GM19328 (cell line): Measurements from ENCODE around the gene SV2C.
"Not testable (repeated sequence)": the region's sequence is repeated elsewhere in the genome, so short reads cannot be mapped to it uniquely, and the experiment has no call there.

Source experiments
- ATAC-seq: cut with Tn5 transposase; IDR thresholded peaks from one replicate; pipeline ENCODE4 v1.9.1; 2021; ENCODE audit warnings: mild to moderate bottlenecking, moderate library complexity; ENCODE audit not compliant: unreplicated experiment

SV2C gene

GRCh38 chr5:76291305-76292077 lies 208.3 kb downstream of the SV2C start:
- no peak for ATAC-seq

- peak; percentile 69 for ATAC-seq
Observed at GRCh38 chr5:76292620-76293322, 209.6 kb downstream of the SV2C start.

- ATAC-seq = no peak
Observed at GRCh38 chr5:76294573-76294972, 211.4 kb downstream of the SV2C start.

GRCh38 chr5:76298852-76299251 lies 215.7 kb downstream of the SV2C start:
- ATAC-seq = no peak

GRCh38 chr5:76299592-76299991 lies 216.4 kb downstream of the SV2C start:
- no peak for ATAC-seq

GRCh38 chr5:76301932-76302331 lies 218.7 kb downstream of the SV2C start:
- not testable (repeated sequence) for ATAC-seq

GRCh38 chr5:76302661-76303060 lies 219.5 kb downstream of the SV2C start:
- ATAC-seq = not testable (repeated sequence)

- ATAC-seq = no peak
Observed at GRCh38 chr5:76303921-76304320, 220.7 kb downstream of the SV2C start.

GRCh38 chr5:76305269-76305668 lies 222.1 kb downstream of the SV2C start:
- no peak for ATAC-seq

GRCh38 chr5:76305775-76306174 lies 222.6 kb downstream of the SV2C start:
- ATAC-seq = no peak

- ATAC-seq = no peak
Observed at GRCh38 chr5:76310208-76310607, 227.0 kb downstream of the SV2C start.

- no peak for ATAC-seq
Observed at GRCh38 chr5:76312783-76313182, 229.6 kb downstream of the SV2C start.

- ATAC-seq = no peak
Observed at GRCh38 chr5:76314643-76315042, 231.5 kb downstream of the SV2C start.

- no peak for ATAC-seq
Observed at GRCh38 chr5:76319673-76320072, 236.5 kb downstream of the SV2C start.

GRCh38 chr5:76323494-76323893 lies 240.3 kb downstream of the SV2C start:
- not testable (repeated sequence) for ATAC-seq

- no peak for ATAC-seq
Observed at GRCh38 chr5:76325326-76325725, 242.1 kb downstream of the SV2C start.

GRCh38 chr5:76325876-76326491 lies 242.8 kb downstream of the SV2C start:
- no peak for ATAC-seq

GRCh38 chr5:76326577-76327302 lies 243.6 kb downstream of the SV2C start:
- ATAC-seq = no peak

GRCh38 chr5:76329346-76329745 lies 246.2 kb downstream of the SV2C start:
- no peak for ATAC-seq

GRCh38 chr5:76331126-76331525 lies 247.9 kb downstream of the SV2C start:
- ATAC-seq = no peak

GRCh38 chr5:76332102-76332501 lies 248.9 kb downstream of the SV2C start:
- ATAC-seq = no peak
